Measurements from ENCODE around the gene LRRC49. TPM values are rescaled to one million over a fixed set of nuclear protein-coding genes. Genes with fewer than 3 reads are reported as not detected.

Gene LRRC49
- total and polyA plus RNA-seq, 2 experiments from 2014 or later, result 8.5 to 14.6 TPM

GRCh38 chr15:70866982-70867641 is 25.5 kb upstream of the LRRC49 start (continued):
- TF ChIP-seq ZNF462 (CRISPR knock-in tag; IDR thresholded peaks at IDR 0.05) (no peak), EZH2phosphoT487 (IDR thresholded peaks at IDR 0.05; ENCODE audit: unreplicated experiment) (no peak), POLR2AphosphoS5 (IDR thresholded peaks at IDR 0.05; ENCODE audit: low read depth) (no peak)

- Mint-ChIP-seq H3K4me1 (no peaks in the 10 kb centered on the region; the same call in 2 of the 3 replicates), H3K27ac (no peak overlapping the region), H3K9me3 (peaks cover 19% of the 10 kb centered on the region), H3K27me3 (ENCODE audit: insufficient read depth, low read depth, poor library complexity) (peaks cover 3% of the 10 kb centered on the region), H3K36me3 (ENCODE audit: low read depth) (peaks cover 14% of the 10 kb centered on the region), H3K4me3 (no peak overlapping the region)
- no peaks in the 10 kb centered on the region for H3F3A ChIP-seq (replicated peaks; ENCODE audit: low read depth)
- no peaks in the 10 kb centered on the region for H3K27me3 ChIP-seq (ENCODE audit: insufficient read depth)
- ATAC-seq, result no peak
- DNase-seq (ENCODE audit: low spot score), result no peak
- no peak overlapping the region for H2AFZ ChIP-seq
- H3K4me3 ChIP-seq, result no peak overlapping the region
- H3K9me2 ChIP-seq (ENCODE audit: insufficient read depth), result peaks cover 5% of the 10 kb centered on the region; the same call in 1 of the 2 replicates
- TF ChIP-seq POLR2AphosphoS5 (IDR thresholded peaks at IDR 0.05; ENCODE audit: low read depth) (no peak), ZNF462 (CRISPR knock-in tag; IDR thresholded peaks at IDR 0.05) (no peak), ZNF331 (CRISPR knock-in tag; IDR thresholded peaks at IDR 0.05; ENCODE audit: low read depth) (no peak)
- no peaks in the 10 kb centered on the region for H3K36me3 ChIP-seq (ENCODE audit: insufficient read depth)
- no peaks in the 10 kb centered on the region for H3K79me2 ChIP-seq (replicated peaks; ENCODE audit: insufficient read depth)
- H4K20me1 ChIP-seq (replicated peaks; ENCODE audit: insufficient read depth), result no peaks in the 10 kb centered on the region
- H3K27ac ChIP-seq (ENCODE audit: low read depth), result no peak overlapping the region
- H3K4me2 ChIP-seq, result no peak overlapping the region
- no peaks in the 10 kb centered on the region for H3K4me1 ChIP-seq (ENCODE audit: insufficient read depth)
These were observed 24.6 kb upstream of the LRRC49 start for GRCh38 chr15:70867911-70868467.

Data from GM23338 (cell line).